GM12872 (cell line): Measurements from ENCODE around the gene OR51E1.

Experiments
- TF ChIP-seq, protein P1 (sequence below): IDR thresholded peaks from 3 replicates; pipeline ENCODE4 v1.5.1; 2011; ENCODE audit warnings: low read depth, mild to moderate bottlenecking, low read length, moderate library complexity; ENCODE audit not compliant: insufficient read depth

Gene OR51E1

DNA sequence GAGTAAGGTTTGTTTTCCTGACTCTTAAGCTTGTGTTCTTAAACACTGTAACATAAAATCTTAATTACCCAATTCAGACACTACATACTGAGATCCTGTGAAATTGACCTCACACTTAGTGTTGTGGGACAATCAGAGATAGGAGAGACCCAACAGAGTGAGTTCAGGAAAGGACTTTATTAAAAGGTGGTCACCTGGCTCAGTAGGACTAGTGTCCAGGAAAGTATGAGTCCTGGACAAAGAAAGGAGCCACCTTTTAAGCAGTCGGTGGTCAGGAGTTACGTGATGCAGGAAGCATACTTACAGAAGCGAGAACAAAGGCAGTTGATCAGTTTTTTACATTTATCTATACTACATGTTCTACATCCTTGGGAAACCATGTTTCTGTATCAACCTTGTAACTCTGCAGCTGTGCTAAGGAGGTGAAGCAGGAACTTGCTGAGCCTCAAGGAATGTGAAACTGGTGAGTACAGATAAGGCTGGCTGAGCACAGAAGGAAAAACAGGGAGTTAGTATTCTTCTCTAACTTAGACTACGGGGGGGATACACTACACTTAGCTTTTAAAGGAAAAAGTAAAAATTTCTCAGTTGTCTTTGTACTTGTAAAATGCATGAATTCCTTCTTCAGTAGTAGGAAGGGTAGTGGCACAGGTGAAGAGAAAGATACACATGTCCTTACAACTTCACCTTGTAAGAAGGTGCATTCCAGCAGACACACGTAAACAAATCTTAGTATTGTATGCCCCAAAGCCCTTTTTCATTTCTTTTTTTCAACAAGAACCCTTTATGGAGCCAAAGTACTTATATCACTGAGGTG lies 15.1 kb downstream of the OR51E1 start:
- TF ChIP-seq, protein P1, sequence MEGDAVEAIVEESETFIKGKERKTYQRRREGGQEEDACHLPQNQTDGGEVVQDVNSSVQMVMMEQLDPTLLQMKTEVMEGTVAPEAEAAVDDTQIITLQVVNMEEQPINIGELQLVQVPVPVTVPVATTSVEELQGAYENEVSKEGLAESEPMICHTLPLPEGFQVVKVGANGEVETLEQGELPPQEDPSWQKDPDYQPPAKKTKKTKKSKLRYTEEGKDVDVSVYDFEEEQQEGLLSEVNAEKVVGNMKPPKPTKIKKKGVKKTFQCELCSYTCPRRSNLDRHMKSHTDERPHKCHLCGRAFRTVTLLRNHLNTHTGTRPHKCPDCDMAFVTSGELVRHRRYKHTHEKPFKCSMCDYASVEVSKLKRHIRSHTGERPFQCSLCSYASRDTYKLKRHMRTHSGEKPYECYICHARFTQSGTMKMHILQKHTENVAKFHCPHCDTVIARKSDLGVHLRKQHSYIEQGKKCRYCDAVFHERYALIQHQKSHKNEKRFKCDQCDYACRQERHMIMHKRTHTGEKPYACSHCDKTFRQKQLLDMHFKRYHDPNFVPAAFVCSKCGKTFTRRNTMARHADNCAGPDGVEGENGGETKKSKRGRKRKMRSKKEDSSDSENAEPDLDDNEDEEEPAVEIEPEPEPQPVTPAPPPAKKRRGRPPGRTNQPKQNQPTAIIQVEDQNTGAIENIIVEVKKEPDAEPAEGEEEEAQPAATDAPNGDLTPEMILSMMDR, result no peak

DNA sequence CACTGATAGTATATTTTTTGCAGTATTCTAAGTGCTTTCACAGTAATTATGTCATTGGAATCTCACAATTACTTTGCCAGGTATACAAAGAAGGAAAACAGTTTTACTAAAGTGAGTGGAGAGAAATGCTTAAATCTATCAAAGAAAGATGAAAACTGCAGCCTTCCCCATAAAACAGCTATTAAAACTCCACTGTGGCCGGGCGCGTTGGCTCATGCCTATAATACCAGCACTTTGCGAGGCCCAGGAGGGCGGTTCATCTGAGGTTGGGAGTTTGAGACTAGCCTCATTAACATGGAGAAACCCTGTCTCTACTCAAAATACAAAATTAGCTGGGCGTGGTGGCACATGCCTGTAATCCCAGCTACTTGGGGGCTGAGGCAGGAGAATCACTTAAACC lies 19.1 kb downstream of the OR51E1 start:
- TF ChIP-seq, protein P1, result no peak

DNA sequence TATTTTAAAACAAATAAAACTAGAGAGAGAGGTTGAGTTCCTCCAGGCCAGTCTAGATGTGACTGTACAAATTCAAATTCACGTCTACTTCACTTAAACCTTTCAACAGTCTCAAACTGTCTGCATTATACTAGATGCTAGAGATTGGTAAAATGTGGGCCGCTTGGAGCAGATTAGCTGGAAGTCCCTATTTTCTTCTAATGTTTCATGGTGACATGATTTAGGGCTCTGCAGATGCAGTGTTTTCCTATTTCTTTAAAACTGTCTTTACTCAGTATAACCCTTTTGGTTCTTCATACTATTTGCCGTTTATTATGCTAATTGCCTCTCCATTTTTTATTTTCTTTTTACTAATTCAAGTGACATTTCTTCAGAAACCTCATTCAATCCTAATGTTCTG lies 20.4 kb downstream of the OR51E1 start:
- TF ChIP-seq, protein P1, result no peak

DNA sequence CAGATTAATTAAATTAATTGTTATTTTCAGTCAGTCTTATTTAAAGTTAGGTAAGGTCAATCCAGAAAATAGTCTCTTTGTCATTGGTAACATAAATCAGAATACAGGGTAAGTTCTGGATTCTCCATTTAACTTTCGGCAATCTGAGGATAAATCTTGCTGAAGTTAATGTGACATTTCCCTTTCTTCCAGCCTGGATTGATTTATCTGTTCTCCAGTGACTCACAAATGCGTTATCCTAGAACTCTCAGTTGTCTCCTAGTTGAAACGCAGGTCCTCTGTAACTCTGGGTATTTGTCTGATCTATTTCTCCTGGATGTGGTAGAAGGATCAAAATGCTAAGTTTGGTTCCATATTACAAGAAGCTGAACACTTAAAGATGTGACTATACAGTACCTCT lies 21.0 kb downstream of the OR51E1 start:
- TF ChIP-seq, protein P1, result no peak

DNA sequence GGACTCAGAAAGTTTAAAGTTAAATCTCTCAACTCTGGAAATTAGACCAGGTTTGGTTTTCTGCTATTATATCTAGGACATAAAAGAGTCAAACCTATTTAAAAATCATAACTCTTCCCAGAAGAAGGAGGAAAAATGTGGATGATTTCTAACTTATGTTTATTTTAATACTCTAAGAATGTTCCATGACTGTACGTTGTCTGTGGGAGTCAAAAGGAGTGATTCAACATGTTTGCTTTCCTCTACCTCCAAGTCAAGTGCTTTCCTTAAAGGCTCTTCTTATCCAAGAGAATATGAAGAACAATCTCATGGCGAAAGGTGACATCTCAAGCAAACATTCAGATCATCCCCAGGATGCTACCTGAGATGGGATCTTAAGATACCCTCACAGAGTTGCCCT lies 21.6 kb downstream of the OR51E1 start:
- TF ChIP-seq, protein P1, result no peak

DNA sequence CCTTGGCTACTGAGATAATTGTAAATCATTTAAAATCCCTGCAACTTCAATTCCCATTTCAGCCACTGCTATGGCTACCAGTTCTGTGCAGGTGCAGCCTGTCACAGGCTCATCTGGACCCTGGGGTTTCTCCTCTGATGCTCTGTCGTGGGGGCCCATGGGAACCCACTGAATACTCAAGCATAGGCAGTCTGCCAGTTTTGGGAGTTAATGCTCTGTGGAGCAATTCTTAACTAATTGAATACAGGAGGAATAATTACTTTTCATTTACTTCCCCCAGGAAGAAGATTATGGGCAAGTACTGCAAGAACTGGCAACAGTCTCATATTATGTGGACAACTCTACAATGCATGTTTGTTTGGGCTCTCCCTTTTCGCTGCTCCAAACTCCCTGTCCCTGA lies 28.0 kb downstream of the OR51E1 start:
- TF ChIP-seq, protein P1, result no peak

DNA sequence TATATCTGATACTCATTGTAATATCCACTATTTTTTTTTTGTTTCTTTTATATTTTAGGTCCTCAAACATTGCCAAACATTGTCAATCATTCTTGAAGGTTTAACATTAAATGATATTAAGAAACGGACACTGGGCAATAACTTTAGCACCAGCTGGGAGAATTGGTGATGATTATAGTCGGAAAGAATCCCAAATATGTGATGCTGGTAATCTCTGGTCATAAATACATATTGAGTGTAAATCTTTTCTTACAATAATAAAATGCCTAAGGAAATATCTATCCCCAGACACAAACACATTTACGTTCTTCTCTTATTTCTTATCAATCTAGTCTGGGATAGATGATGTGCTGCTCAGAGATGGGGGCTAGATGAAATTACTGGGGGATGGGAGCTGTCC lies 28.7 kb downstream of the OR51E1 start:
- TF ChIP-seq, protein P1, result no peak

DNA sequence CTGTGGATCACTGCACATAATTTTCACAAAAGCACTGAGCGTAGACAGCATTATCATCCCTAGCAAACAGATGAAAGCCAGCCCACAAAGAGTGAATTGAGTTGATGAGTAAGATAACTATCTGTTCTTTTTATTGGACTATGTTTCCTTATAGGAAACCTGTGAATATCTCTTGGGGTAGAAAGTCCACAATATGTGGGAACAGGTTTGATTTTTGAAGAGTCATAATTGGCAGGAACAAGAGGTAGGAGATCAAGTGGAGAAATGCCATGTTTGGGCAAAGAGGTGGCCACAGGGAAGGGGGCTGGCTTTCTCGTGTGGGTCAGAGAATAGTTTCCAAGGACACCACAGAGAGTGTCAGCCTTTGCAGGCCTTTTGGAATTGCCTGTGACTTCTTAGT lies 30.0 kb downstream of the OR51E1 start:
- TF ChIP-seq, protein P1, result no peak
